Esophagus squamous epithelium (tissue), 5 donors: ENCODE measurements around the gene MBNL1. TPM values are rescaled to one million over a fixed set of nuclear protein-coding genes. Genes with fewer than 3 reads are reported as not detected.
"Not testable (repeated sequence)": the region's sequence is repeated elsewhere in the genome, so short reads cannot be mapped to it uniquely, and the experiment has no call there.

ENCODE experiments used
- DNase-seq: peaks from one replicate; lab custom pipeline; 2025; lab: John Stamatoyannopoulos, UW
- H3K27ac ChIP-seq, 4 donors: fragments of 200-600 bp; sonication (generic); one replicate each; pipeline ENCODE4 v1.5.1; 2016 to 2019; ENCODE audit warnings: mild to moderate bottlenecking in 1 of 4
- H3K27me3 ChIP-seq, 4 donors: fragments of 200-600 bp; sonication (generic); 1 replicate in 3 of 4; 2 replicates in 1 of 4; pipeline versions ENCODE4 v1.5.1 to v1.6.0; 2017 to 2021; ENCODE audit warnings: antibody characterized with exemption in 1 of 4
- H3K36me3 ChIP-seq, 3 donors: fragments of 200-600 bp; sonication (generic); one replicate each; pipeline ENCODE4 v1.5.1; 2016 to 2019
- H3K4me1 ChIP-seq, 3 donors: fragments of 200-600 bp; sonication (generic); one replicate each; pipeline ENCODE4 v1.5.1; 2017 to 2019
- H3K4me3 ChIP-seq, 4 donors: fragments of 200-600 bp; sonication (generic); 1 replicate in 3 of 4; 2 replicates in 1 of 4; pipeline ENCODE4 v1.5.1; 2016 to 2019; ENCODE audit warnings: mild to moderate bottlenecking in 2 of 4, moderate library complexity in 1 of 4
- H3K9me3 ChIP-seq, 3 donors: fragments of 200-600 bp; sonication (generic); one replicate each; pipeline ENCODE4 v1.5.1; 2016 to 2019
- CTCF ChIP-seq, 6 experiments: fragments of 450-650 bp in 4 of 6; fragments of 200-600 bp in 2 of 6; sonication (generic) in 2 of 6; IDR thresholded peaks; one replicate each; pipeline ENCODE4 v1.5.1; 2016 to 2019; ENCODE audit warnings: antibody characterized with exemption in 6 of 6, mild to moderate bottlenecking in 4 of 6, moderate library complexity in 4 of 6
- POLR2A ChIP-seq, 4 donors: fragments of 450-650 bp; IDR thresholded peaks; one replicate each; pipeline ENCODE4 v1.6.1; 2017; ENCODE audit warnings: antibody characterized with exemption in 4 of 4, mild to moderate bottlenecking in 4 of 4, moderate library complexity in 3 of 4
- WGBS, 2 donors: methylation state at CpG; one replicate each; pipeline ENCODE4 v1.1.5; 2018; 5-methylcytosine and 5-hydroxymethylcytosine counted together
- intact Hi-C: fragments of 100-400 bp; cut with DNase I; formaldehyde crosslinking; loops from one replicate; pipeline ENCODE4 v1.15.0; 2022
- total RNA-seq, 4 donors: library from RNA; depleted of rRNA; stranded (reverse); fragments of >200 nt; gene quantifications; one replicate each; pipeline ENCODE4 v1.1.0, GENCODE V29; 2016
- donor health status: DM: yes; HTN: yes; CAD: no.

Gene MBNL1
- total RNA-seq, 4 donors from 2014 or later: 94.0 to 318 (median 161) TPM

DNA sequence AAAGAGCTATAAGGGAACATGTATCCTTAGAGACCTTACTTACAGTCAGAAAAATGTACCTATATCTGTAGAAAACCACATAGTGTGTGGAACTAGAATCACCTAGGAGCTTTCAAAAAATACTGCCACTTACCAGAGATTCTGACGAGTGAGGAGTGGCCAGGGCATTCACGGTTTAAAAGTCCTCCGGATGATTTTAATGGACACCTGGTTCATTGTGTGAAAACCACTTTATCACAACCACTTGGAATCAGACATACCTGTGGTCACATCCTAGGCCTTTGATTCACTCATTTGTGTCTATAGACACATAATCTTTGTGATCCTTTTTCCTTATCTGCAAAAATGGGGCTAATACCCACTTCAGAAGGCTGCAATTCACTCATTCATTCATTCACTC lies 159.8 kb downstream of the MBNL1 start:
- DNase-seq: no peak
- WGBS, 2 donors: 80 to 94% methylated on average over 3 of the region's 3 CpGs
- no peak for TF ChIP-seq POLR2A (IDR thresholded peaks at IDR 0.05)
- no peak for TF ChIP-seq CTCF (IDR thresholded peaks at IDR 0.05)
- Histone ChIP-seq H3K4me3 (no peak overlapping the region), H3K9me3 (no peaks in the 10 kb centered on the region), H3K27me3 (no peaks in the 10 kb centered on the region), H3K36me3 (peaks cover 0 to 20% (median 0%) of the 10 kb centered on the region in 3 donors), H3K4me1 (peaks cover 0 to 31% (median 0%) of the 10 kb centered on the region in 3 donors), H3K27ac (no peak overlapping the region)
- intact Hi-C loops: no loop called here

- Histone ChIP-seq H3K4me3 (no peak overlapping the region), H3K27me3 (no peaks in the 10 kb centered on the region), H3K4me1 (peaks cover 0 to 31% (median 0%) of the 10 kb centered on the region in 3 donors), H3K36me3 (peaks cover 0 to 35% (median 4%) of the 10 kb centered on the region in 3 donors), H3K9me3 (no peaks in the 10 kb centered on the region), H3K27ac (no peak overlapping the region)
- no peak for DNase-seq
- TF ChIP-seq POLR2A (IDR thresholded peaks at IDR 0.05) (no peak), CTCF (IDR thresholded peaks at IDR 0.05) (no peak)
- WGBS, 2 donors: 60 to 61% methylated on average over 2 of the region's 2 CpGs
- intact Hi-C loops: no loop called here
Measured at GRCh38 chr3:152430223-152431002, 161.7 kb downstream of the MBNL1 start.

DNA sequence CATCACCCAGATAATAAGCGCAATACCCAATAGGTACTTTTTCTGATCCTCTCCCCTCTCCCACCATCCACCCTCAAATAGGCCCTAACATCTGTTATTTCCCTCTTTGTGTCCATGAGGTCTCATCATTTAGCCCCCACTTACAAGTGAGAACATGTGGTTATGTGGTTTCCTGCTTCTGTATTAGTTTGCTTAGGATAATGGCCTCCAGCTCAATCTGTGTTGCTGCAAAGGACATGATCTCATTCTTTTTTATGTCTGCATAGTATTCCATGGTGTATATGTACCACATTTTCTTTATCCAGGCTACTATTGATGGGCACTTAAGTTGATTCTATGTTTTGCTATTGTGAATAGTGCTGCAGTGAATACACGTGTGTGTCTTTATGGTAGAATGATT lies 165.4 kb downstream of the MBNL1 start:
- H3K36me3 ChIP-seq: peaks cover 0 to 31% (median 4%) of the 10 kb centered on the region in 3 donors
- intact Hi-C loops: no loop called here
- H3K27me3 ChIP-seq: no peaks in the 10 kb centered on the region
- H3K4me3 ChIP-seq: no peak overlapping the region
- DNase-seq: no peak
- 90 to 98% methylated on average over 2 of the region's 2 CpGs for whole genome bisulfite sequencing, 2 donors
- no peak for TF ChIP-seq POLR2A (IDR thresholded peaks at IDR 0.05)
- TF ChIP-seq CTCF (IDR thresholded peaks at IDR 0.05): no peak
- no peak overlapping the region for H3K27ac ChIP-seq
- peaks cover 0 to 48% (median 13%) of the 10 kb centered on the region in 3 donors for H3K4me1 ChIP-seq
- no peaks in the 10 kb centered on the region for H3K9me3 ChIP-seq

- intact Hi-C loops, H3K27me3 ChIP-seq, H3K4me3 ChIP-seq, DNase-seq, H3K27ac ChIP-seq, H3K9me3 ChIP-seq: not testable (repeated sequence)
- peaks cover 0 to 37% (median 13%) of the 10 kb centered on the region in 3 donors for H3K4me1 ChIP-seq
- H3K36me3 ChIP-seq: peaks cover 0 to 28% (median 4%) of the 10 kb centered on the region in 3 donors
Measured at GRCh38 chr3:152435210-152435609, 166.5 kb downstream of the MBNL1 start.

- H3K4me3 ChIP-seq: no peak overlapping the region
- no peak for DNase-seq
- H3K36me3 ChIP-seq: peaks cover 0 to 31% (median 4%) of the 10 kb centered on the region in 3 donors
- H3K27ac ChIP-seq: peak overlapping the region in 2 of 4 donors; percentile 4 to 31
- no peaks in the 10 kb centered on the region for H3K9me3 ChIP-seq
- peaks cover 0 to 38% (median 13%) of the 10 kb centered on the region in 3 donors for H3K4me1 ChIP-seq
- TF ChIP-seq CTCF (IDR thresholded peaks at IDR 0.05) (no peak), POLR2A (IDR thresholded peaks at IDR 0.05) (no peak)
- intact Hi-C loops: no loop called here
- WGBS, 2 donors: 54 to 62% methylated on average over 7 of the region's 7 CpGs
- no peaks in the 10 kb centered on the region for H3K27me3 ChIP-seq
Measured at GRCh38 chr3:152436707-152437590, 168.2 kb downstream of the MBNL1 start.
